Naive thymus-derived CD4-positive, alpha-beta T cell (primary cell): ENCODE data around the gene OOSP4A. TPM values are rescaled to one million over a fixed set of nuclear protein-coding genes. Genes with fewer than 3 reads are reported as not detected.

ENCODE experiments used
- ATAC-seq: fragments of 150-1000 bp; cut with Tn5 transposase; 2 replicates; pipeline ENCODE4 v1.10.0; 2021; ENCODE audit warnings: mild to moderate bottlenecking, moderate library complexity
- CTCF ChIA-PET: fragments of 350-600 bp; sonication (Branson Sonifier 250); formaldehyde crosslinking; loops from one replicate; lab custom pipeline; 2021; ENCODE audit warnings: antibody characterized with exemption; lab: Charles Lee
- POLR2A ChIA-PET: fragments of 350-600 bp; sonication (Branson Sonifier 250); formaldehyde crosslinking; loops from one replicate; lab custom pipeline; 2021; ENCODE audit warnings: antibody characterized with exemption, inconsistent platforms; lab: Charles Lee
- DNase-seq, 9 donors: peaks; one replicate each; pipeline versions ENCODE4 v3.0.0 to v3.0.0-alpha.2; 2020 to 2022; ENCODE audit warnings: mixed read lengths in 1 of 9
- H3K27ac ChIP-seq: one replicate; pipeline ENCODE4 v1.7.0; 2013; ENCODE audit warnings: mild to moderate bottlenecking, low read depth, low read length, moderate library complexity
- H3K27me3 ChIP-seq, 2 donors: one replicate each; pipeline ENCODE4 v1.7.0; 2013; ENCODE audit warnings: low read length in 2 of 2, mild to moderate bottlenecking in 2 of 2, moderate library complexity in 2 of 2; ENCODE audit not compliant: control insufficient read depth in 2 of 2, insufficient read depth in 2 of 2
- H3K36me3 ChIP-seq, 3 experiments: 1 replicate in 2 of 3; 2 replicates in 1 of 3; pipeline ENCODE4 v1.7.0; 2013; ENCODE audit warnings: low read length in 3 of 3, mild to moderate bottlenecking in 3 of 3, moderate library complexity in 1 of 3; ENCODE audit not compliant: insufficient read depth in 3 of 3, control insufficient read depth in 2 of 3
- H3K4me1 ChIP-seq, 2 donors: one replicate each; pipeline ENCODE4 v1.7.0; 2013; ENCODE audit warnings: low read length in 2 of 2, mild to moderate bottlenecking in 2 of 2, moderate library complexity in 1 of 2; ENCODE audit not compliant: control insufficient read depth in 2 of 2, insufficient read depth in 2 of 2
- H3K4me3 ChIP-seq: 2 replicates; pipeline ENCODE4 v1.7.0; 2013; ENCODE audit warnings: mild to moderate bottlenecking, low read length
- H3K9me3 ChIP-seq, 3 experiments: 1 replicate in 2 of 3; 2 replicates in 1 of 3; pipeline ENCODE4 v1.7.0; 2013; ENCODE audit warnings: low read length in 3 of 3; ENCODE audit not compliant: control insufficient read depth in 2 of 3
- H3K27ac Mint-ChIP-seq, 9 donors: one replicate each; pipeline ENCODE4 v1.8.0; 2020 to 2022; ENCODE audit warnings: mixed read lengths in 9 of 9, mild to moderate bottlenecking in 8 of 9, moderate library complexity in 5 of 9, inconsistent platforms in 2 of 9
- H3K27me3 Mint-ChIP-seq, 5 donors: one replicate each; pipeline ENCODE4 v1.8.0; 2021 to 2022; ENCODE audit warnings: mixed read lengths in 5 of 5, mild to moderate bottlenecking in 1 of 5
- H3K36me3 Mint-ChIP-seq, 5 donors: one replicate each; pipeline ENCODE4 v1.8.0; 2020 to 2022; ENCODE audit warnings: mixed read lengths in 5 of 5, mild to moderate bottlenecking in 3 of 5, inconsistent platforms in 1 of 5
- H3K4me1 Mint-ChIP-seq, 7 donors: one replicate each; pipeline ENCODE4 v1.8.0; 2020 to 2022; ENCODE audit warnings: mixed read lengths in 7 of 7, mild to moderate bottlenecking in 3 of 7, inconsistent platforms in 1 of 7
- H3K4me3 Mint-ChIP-seq, 10 donors: one replicate each; pipeline ENCODE4 v1.8.0; 2020 to 2022; ENCODE audit warnings: mild to moderate bottlenecking in 10 of 10, mixed read lengths in 10 of 10, moderate library complexity in 6 of 10, inconsistent platforms in 2 of 10
- H3K9me3 Mint-ChIP-seq, 11 donors: one replicate each; pipeline ENCODE4 v1.8.0; 2020 to 2022; ENCODE audit warnings: mixed read lengths in 11 of 11, mild to moderate bottlenecking in 4 of 11, inconsistent platforms in 1 of 11, moderate library complexity in 1 of 11
- intact Hi-C, 2 donors: fragments of 100-400 bp; cut with micrococcal nuclease; formaldehyde crosslinking; loops; one replicate each; pipeline ENCODE4 v1.15.1; 2023
- polyA plus RNA-seq, 2 donors: library from polyadenylated mRNA; unstranded; fragments of 300-500 nt; fragmentation: Illumina TruSeq; gene quantifications; one replicate each; pipeline ENCODE4 v1.2.3, GENCODE V29; 2021
- total RNA-seq, 6 experiments: library from RNA in 5 of 6; stranded (reverse) in 5 of 6; gene quantifications; 1 replicate in 5 of 6; 2 replicates in 1 of 6; pipeline ENCODE4 v1.2.3 and lab custom pipeline; 2021 to 2026

OOSP4A gene
- total and polyA plus RNA-seq, 7 experiments from 2014 or later = not detected

DNA sequence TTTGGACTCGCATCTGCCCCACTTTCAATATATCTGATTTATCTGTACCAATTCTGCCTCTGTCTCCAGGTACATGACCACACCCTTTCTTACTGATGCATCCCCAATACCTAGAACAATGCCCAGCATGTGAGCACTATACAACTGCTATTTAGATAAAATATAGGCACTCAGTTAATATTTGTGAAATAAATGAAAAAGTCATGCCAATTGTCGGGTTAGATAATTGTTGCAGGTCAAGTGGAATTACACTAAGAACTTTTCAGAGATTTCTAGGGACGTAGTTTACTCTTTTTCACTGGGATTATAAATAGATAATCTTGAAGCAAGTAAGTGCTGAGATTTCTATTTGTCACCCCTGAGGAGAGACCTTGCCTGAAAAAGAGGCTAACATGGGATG is 20.5 kb downstream of the OOSP4A start:
- Histone ChIP-seq H3K4me1 (no peaks in the 10 kb centered on the region), H3K27me3 (no peaks in the 10 kb centered on the region), H3K27ac (no peak overlapping the region), H3K36me3 (no peaks in the 10 kb centered on the region), H3K4me3 (no peak overlapping the region), H3K9me3 (no peaks in the 10 kb centered on the region)
- Mint-ChIP-seq H3K27ac (no peak overlapping the region), H3K36me3 (peaks cover 0 to 3% (median 0%) of the 10 kb centered on the region in 5 donors), H3K9me3 (peaks cover 0 to 12% (median 3%) of the 10 kb centered on the region in 11 donors), H3K27me3 (peaks cover 0 to 27% (median 17%) of the 10 kb centered on the region in 5 donors), H3K4me3 (no peak overlapping the region), H3K4me1 (peaks cover 0 to 1% (median 0%) of the 10 kb centered on the region in 7 donors)
- ChIA-PET POLR2A (no interaction called here), CTCF (no interaction called here)
- ATAC-seq (no peak), DNase-seq (no peak)
- intact Hi-C loops = no loop called here

DNA sequence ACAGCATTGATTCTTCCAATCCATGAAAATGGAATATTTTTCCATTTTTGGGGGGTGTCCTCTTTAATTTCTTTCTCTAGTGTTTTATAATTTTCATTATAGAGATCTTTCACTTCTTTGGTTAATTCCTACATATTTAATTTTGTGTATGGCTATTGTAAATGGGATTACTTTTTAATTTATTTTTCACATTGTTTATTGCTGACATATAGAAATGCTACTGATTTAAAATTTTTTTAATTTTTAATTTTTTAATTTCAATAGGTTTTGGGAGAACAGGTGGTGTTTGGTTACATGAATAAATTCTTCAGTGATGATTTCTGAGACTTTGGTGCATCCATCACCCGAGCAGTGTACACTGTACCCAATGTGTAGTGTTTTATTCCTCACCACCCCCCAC is 26.6 kb downstream of the OOSP4A start:
- H3K4me1 ChIP-seq = no peaks in the 10 kb centered on the region
- POLR2A ChIA-PET = no interaction called here

DNA sequence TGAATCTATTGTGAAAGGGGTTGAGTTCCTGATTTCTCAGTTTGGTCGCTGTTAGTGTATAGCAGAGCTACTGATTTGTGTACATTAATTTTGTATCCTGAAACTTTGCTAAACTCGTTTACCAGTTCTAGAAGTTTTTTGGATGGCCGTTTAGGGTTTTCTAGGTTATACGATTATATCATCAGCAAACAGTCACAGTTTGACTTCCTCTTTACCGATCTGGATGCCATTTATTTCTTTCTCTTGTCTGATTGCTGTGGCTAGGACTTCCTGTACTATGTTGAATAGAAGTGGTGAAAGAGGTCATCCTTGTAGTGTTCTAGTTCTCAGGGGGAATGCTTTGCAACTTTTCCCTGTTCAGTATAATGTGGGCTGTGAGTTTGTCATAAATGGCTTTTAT is 28.6 kb downstream of the OOSP4A start:
- H3K9me3 Mint-ChIP-seq = peaks cover 2 to 39% (median 22%) of the 10 kb centered on the region in 11 donors
- Histone ChIP-seq H3K4me3 (no peak overlapping the region), H3K36me3 (no peaks in the 10 kb centered on the region), H3K27me3 (no peaks in the 10 kb centered on the region), H3K27ac (no peak overlapping the region), H3K4me1 (no peaks in the 10 kb centered on the region), H3K9me3 (no peaks in the 10 kb centered on the region)
- no peak overlapping the region for H3K27ac Mint-ChIP-seq
- peaks cover 0 to 9% (median 0%) of the 10 kb centered on the region in 5 donors for H3K36me3 Mint-ChIP-seq
- H3K27me3 Mint-ChIP-seq = peaks cover 0 to 36% (median 20%) of the 10 kb centered on the region in 5 donors
- intact Hi-C loops = no loop called here
- ATAC-seq (no peak), DNase-seq (no peak)
- CTCF ChIA-PET = no interaction called here
- POLR2A ChIA-PET = no interaction called here
- H3K4me1 Mint-ChIP-seq = no peaks in the 10 kb centered on the region
- H3K4me3 Mint-ChIP-seq = no peak overlapping the region

More for the DNA sequence above, 26.6 kb downstream of the OOSP4A start:
- CTCF ChIA-PET = no interaction called here
- Mint-ChIP-seq H3K27me3 (peaks cover 0 to 27% (median 12%) of the 10 kb centered on the region in 5 donors), H3K36me3 (peaks cover 0 to 9% (median 0%) of the 10 kb centered on the region in 5 donors), H3K27ac (no peak overlapping the region), H3K4me1 (no peaks in the 10 kb centered on the region), H3K9me3 (peaks cover 2 to 42% (median 22%) of the 10 kb centered on the region in 11 donors), H3K4me3 (no peak overlapping the region)
- ATAC-seq (no peak), DNase-seq (no peak)
- Histone ChIP-seq H3K27me3 (no peaks in the 10 kb centered on the region), H3K4me3 (no peak overlapping the region), H3K27ac (no peak overlapping the region), H3K9me3 (no peaks in the 10 kb centered on the region), H3K36me3 (no peaks in the 10 kb centered on the region)
- intact Hi-C loops = no loop called here

DNA sequence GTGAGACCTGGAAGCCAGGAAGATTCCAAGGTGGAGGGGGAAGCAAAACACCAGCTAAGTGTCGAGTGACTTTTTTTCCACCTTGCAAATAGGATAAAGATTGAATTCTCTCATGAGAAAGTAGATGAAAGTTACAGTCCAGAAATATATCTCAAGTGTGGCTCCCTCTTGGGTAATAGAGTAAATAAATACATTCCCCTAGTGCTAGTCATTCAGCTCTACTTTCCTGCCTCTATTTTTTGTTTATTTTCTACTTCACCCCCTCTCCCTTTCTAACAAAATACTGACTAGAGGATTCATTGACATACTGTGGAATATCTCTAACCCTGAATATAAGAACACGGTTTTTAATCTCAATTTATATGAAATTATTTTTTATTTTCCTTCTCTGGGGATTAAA is 34.0 kb downstream of the OOSP4A start:
- DNase-seq (no peak), ATAC-seq (no peak)
- no peak overlapping the region for H3K4me3 ChIP-seq
- Mint-ChIP-seq H3K27ac (no peak overlapping the region), H3K27me3 (peaks cover 0 to 59% (median 42%) of the 10 kb centered on the region in 5 donors), H3K9me3 (peaks cover 0 to 18% (median 3%) of the 10 kb centered on the region in 11 donors), H3K4me3 (no peak overlapping the region), H3K36me3 (no peaks in the 10 kb centered on the region), H3K4me1 (no peaks in the 10 kb centered on the region)
- no peak overlapping the region for H3K27ac ChIP-seq
- ChIA-PET POLR2A (no interaction called here), CTCF (no interaction called here)
- intact Hi-C loops = no loop called here
- H3K9me3 ChIP-seq = no peaks in the 10 kb centered on the region
- no peaks in the 10 kb centered on the region for H3K4me1 ChIP-seq
- H3K36me3 ChIP-seq = no peaks in the 10 kb centered on the region
- H3K27me3 ChIP-seq = peaks cover 0 to 3% of the 10 kb centered on the region in 2 donors

DNA sequence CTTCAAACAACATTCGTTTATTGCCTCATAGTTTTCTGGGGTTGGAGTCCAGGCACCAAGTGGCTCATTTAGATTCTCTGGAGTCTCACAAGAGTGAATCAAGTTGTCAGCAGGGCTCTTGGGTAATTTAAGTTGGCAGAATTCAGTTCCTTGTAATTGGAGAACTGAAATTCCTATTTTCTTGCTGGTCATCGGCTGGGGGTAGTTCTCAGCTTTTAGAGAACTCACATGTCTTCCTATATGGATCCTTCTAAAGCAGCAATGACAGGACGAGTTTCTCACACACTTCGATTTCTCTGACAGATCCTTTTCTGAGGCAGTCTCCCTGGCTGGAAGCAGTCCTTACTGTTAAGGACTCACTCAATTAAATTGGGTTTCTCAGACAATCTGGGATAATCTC is 35.9 kb downstream of the OOSP4A start:
- DNase-seq = no peak
- Mint-ChIP-seq H3K27me3 (peaks cover 2 to 48% (median 34%) of the 10 kb centered on the region in 5 donors), H3K4me1 (no peaks in the 10 kb centered on the region), H3K9me3 (peaks cover 0 to 6% (median 0%) of the 10 kb centered on the region in 11 donors), H3K27ac (no peak overlapping the region), H3K36me3 (no peaks in the 10 kb centered on the region), H3K4me3 (no peak overlapping the region)
- H3K9me3 ChIP-seq = no peaks in the 10 kb centered on the region
- CTCF ChIA-PET = no interaction called here
- H3K36me3 ChIP-seq = no peaks in the 10 kb centered on the region
- intact Hi-C loops = no loop called here
- H3K4me1 ChIP-seq = no peaks in the 10 kb centered on the region
- POLR2A ChIA-PET = no interaction called here
- ATAC-seq = no peak
- no peak overlapping the region for H3K4me3 ChIP-seq
- H3K27me3 ChIP-seq = peaks cover 0 to 3% of the 10 kb centered on the region in 2 donors
- no peak overlapping the region for H3K27ac ChIP-seq

DNA sequence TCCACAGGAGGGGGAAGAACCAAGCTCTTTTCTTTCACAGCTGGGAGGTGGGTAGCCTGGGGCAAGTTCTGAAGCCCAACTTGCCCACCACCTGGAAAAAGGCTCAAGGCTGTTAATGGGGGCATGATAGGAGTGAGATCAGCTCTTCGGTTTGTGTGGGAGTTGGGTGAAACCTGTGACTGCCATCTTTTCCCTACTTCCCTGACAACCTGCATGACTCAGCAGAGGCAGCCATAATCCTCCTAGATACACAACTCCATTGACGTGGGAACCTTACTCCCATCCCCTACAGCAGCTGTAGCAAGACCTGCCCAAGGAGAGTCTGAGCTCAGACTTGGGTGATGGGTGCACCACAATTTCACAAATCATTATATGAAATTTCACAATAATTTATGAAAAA is 39.9 kb downstream of the OOSP4A start:
- CTCF ChIA-PET = no interaction called here

DNA sequence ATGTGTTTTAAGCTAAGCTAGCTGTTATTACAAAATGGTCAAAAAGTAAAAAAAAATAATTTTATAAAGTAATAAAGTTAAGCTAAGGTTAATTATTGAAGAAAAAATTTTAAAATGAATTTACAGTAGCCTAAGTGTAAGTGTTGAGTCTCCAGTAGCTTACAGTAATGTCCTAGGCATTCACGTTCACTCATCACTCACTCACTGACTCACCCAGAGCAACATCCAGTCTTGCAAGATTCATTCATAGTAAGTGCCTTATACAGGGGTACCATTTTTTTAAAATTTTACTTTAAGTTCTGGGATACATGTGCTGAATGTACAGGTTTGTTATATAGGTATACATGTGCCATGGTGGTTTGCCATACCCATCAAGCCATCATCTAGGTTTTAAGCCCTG is 41.5 kb downstream of the OOSP4A start:
- peaks cover 2 to 22% (median 10%) of the 10 kb centered on the region in 5 donors for H3K27me3 Mint-ChIP-seq
- Histone ChIP-seq H3K4me3 (no peak overlapping the region), H3K4me1 (no peaks in the 10 kb centered on the region), H3K36me3 (no peaks in the 10 kb centered on the region), H3K9me3 (no peaks in the 10 kb centered on the region), H3K27ac (no peak overlapping the region), H3K27me3 (peaks cover 0 to under 1% of the 10 kb centered on the region in 2 donors)
- H3K4me1 Mint-ChIP-seq = no peaks in the 10 kb centered on the region
- ChIA-PET POLR2A (no interaction called here), CTCF (no interaction called here)
- intact Hi-C loops = no loop called here
- no peak for ATAC-seq
- H3K4me3 Mint-ChIP-seq = no peak overlapping the region
- DNase-seq = no peak
- no peaks in the 10 kb centered on the region for H3K36me3 Mint-ChIP-seq
- H3K9me3 Mint-ChIP-seq = peaks cover 0 to 4% (median 0%) of the 10 kb centered on the region in 11 donors
- no peak overlapping the region for H3K27ac Mint-ChIP-seq

More for the DNA sequence above, 39.9 kb downstream of the OOSP4A start:
- no peak for ATAC-seq
- Mint-ChIP-seq H3K4me3 (no peak overlapping the region), H3K9me3 (peaks cover 0 to 3% (median 0%) of the 10 kb centered on the region in 11 donors), H3K27ac (no peak overlapping the region), H3K27me3 (peaks cover 2 to 26% (median 22%) of the 10 kb centered on the region in 5 donors), H3K36me3 (no peaks in the 10 kb centered on the region), H3K4me1 (no peaks in the 10 kb centered on the region)
- peaks cover 0 to 3% of the 10 kb centered on the region in 2 donors for H3K27me3 ChIP-seq
- POLR2A ChIA-PET = no interaction called here
- H3K36me3 ChIP-seq = no peaks in the 10 kb centered on the region
- no peak for DNase-seq
- no peak overlapping the region for H3K27ac ChIP-seq
- no peaks in the 10 kb centered on the region for H3K9me3 ChIP-seq
- H3K4me1 ChIP-seq = no peaks in the 10 kb centered on the region
- no peak overlapping the region for H3K4me3 ChIP-seq
- intact Hi-C loops = no loop called here
